Uterus (tissue), 2 donors: ENCODE results near the gene SERPINB11.

Experiments used
- CTCF ChIP-seq, 4 experiments: fragments of 200-600 bp in 2 of 4; fragments of 450-650 bp in 2 of 4; sonication (generic) in 2 of 4; IDR thresholded peaks; one replicate each; pipeline ENCODE4 v1.5.1; 2016 to 2019; ENCODE audit warnings: antibody characterized with exemption in 4 of 4, mild to moderate bottlenecking in 2 of 4, moderate library complexity in 1 of 4
- POLR2A ChIP-seq, 2 donors: fragments of 450-650 bp; IDR thresholded peaks; one replicate each; pipeline ENCODE4 v1.6.1; 2016; ENCODE audit warnings: antibody characterized with exemption in 2 of 2, mild to moderate bottlenecking in 1 of 2, moderate library complexity in 1 of 2

GRCh38 chr18:63747006-63747405, 44.2 kb downstream of the SERPINB11 start:
- TF ChIP-seq CTCF (IDR thresholded peaks at IDR 0.05) = no peak
- TF ChIP-seq POLR2A (IDR thresholded peaks at IDR 0.05) = no peak
